Glutamatergic neuron (in vitro differentiated cells): ENCODE results near the gene CAMK2D. TPM values are rescaled to one million over a fixed set of nuclear protein-coding genes. Genes with fewer than 3 reads are reported as not detected.

Experiments
- DNase-seq: peaks from one replicate; pipeline ENCODE4 v3.0.0; 2022
- H3K27ac Mint-ChIP-seq: one replicate; pipeline ENCODE4 v1.8.0; 2020; ENCODE audit warnings: mild to moderate bottlenecking, mixed read lengths, inconsistent platforms; ENCODE audit not compliant: unreplicated experiment
- H3K27me3 Mint-ChIP-seq: one replicate; pipeline ENCODE4 v1.8.0; 2020; ENCODE audit warnings: mild to moderate bottlenecking, moderate library complexity, mixed read lengths, inconsistent platforms; ENCODE audit not compliant: unreplicated experiment
- H3K36me3 Mint-ChIP-seq: one replicate; pipeline ENCODE4 v1.8.0; 2020; ENCODE audit warnings: mild to moderate bottlenecking, mixed read lengths, inconsistent platforms; ENCODE audit not compliant: unreplicated experiment
- H3K4me1 Mint-ChIP-seq: one replicate; pipeline ENCODE4 v1.8.0; 2020; ENCODE audit warnings: mild to moderate bottlenecking, low read depth, mixed read lengths, inconsistent platforms; ENCODE audit not compliant: unreplicated experiment
- H3K4me3 Mint-ChIP-seq: one replicate; pipeline ENCODE4 v1.8.0; 2020; ENCODE audit warnings: mild to moderate bottlenecking, mixed read lengths, inconsistent platforms; ENCODE audit not compliant: unreplicated experiment
- H3K9me3 Mint-ChIP-seq: one replicate; pipeline ENCODE4 v1.8.0; 2020; ENCODE audit warnings: mild to moderate bottlenecking, moderate library complexity, mixed read lengths, inconsistent platforms; ENCODE audit not compliant: unreplicated experiment
- CTCF ChIP-seq: fragments of 200-600 bp; sonication (generic); IDR thresholded peaks from one replicate; pipeline ENCODE4 v1.5.0; 2021; ENCODE audit not compliant: partially characterized antibody, unreplicated experiment
- total RNA-seq: library from RNA; stranded (reverse); fragmentation: NEBNext Ultra II Directional; extraction: Animal tissue kit (Norgen Biotek cat#: 25700); gene quantifications from one replicate; pipeline ENCODE4 v1.2.1, GENCODE V29; 2021; ENCODE audit not compliant: unreplicated experiment

Gene CAMK2D
- total RNA-seq, 1 donor from 2014 or later = 24.8 TPM

GRCh38 chr4:113750734-113751133 is 10.8 kb downstream of the CAMK2D start:
- no peak overlapping the region for H3K4me3 Mint-ChIP-seq
- H3K27me3 Mint-ChIP-seq = no peaks in the 10 kb centered on the region
- no peaks in the 10 kb centered on the region for H3K9me3 Mint-ChIP-seq
- H3K4me1 Mint-ChIP-seq = no peaks in the 10 kb centered on the region
- H3K36me3 Mint-ChIP-seq = no peaks in the 10 kb centered on the region
- no peak for DNase-seq
- no peak for TF ChIP-seq CTCF
- no peak overlapping the region for H3K27ac Mint-ChIP-seq

DNA sequence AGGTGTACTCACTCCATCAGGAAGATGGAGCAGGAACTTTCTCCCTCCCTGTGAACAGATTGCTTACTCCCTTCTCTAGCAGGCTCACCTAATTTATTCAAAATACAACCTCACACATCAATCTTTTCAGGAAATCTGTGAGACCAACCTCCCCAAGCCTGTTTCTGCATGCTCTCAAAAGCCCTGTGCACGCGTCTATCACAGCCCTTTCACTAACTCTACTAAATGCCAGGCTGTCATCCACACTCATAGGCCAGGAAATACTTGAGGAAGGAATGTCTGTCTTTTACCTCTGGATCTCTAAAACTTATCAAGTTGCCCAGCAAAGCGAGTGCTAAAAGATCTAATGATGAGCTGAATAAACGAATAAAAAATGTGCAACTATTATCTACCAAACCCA is 11.2 kb downstream of the CAMK2D start:
- Mint-ChIP-seq H3K9me3 (no peaks in the 10 kb centered on the region), H3K27me3 (no peaks in the 10 kb centered on the region), H3K27ac (no peak overlapping the region), H3K36me3 (no peaks in the 10 kb centered on the region), H3K4me3 (no peak overlapping the region), H3K4me1 (no peaks in the 10 kb centered on the region)
- no peak for DNase-seq
- no peak for TF ChIP-seq CTCF

GRCh38 chr4:113749178-113749577 is 12.4 kb downstream of the CAMK2D start:
- no peak for TF ChIP-seq CTCF
- no peaks in the 10 kb centered on the region for H3K36me3 Mint-ChIP-seq
- no peak for DNase-seq
- no peak overlapping the region for H3K4me3 Mint-ChIP-seq
- no peaks in the 10 kb centered on the region for H3K27me3 Mint-ChIP-seq
- no peak overlapping the region for H3K27ac Mint-ChIP-seq
- no peaks in the 10 kb centered on the region for H3K9me3 Mint-ChIP-seq
- H3K4me1 Mint-ChIP-seq = no peaks in the 10 kb centered on the region

- no peak for DNase-seq
- Mint-ChIP-seq H3K27me3 (no peaks in the 10 kb centered on the region), H3K36me3 (no peaks in the 10 kb centered on the region), H3K4me1 (no peaks in the 10 kb centered on the region), H3K4me3 (no peak overlapping the region), H3K27ac (no peak overlapping the region), H3K9me3 (no peaks in the 10 kb centered on the region)
- TF ChIP-seq CTCF = no peak
Measured at GRCh38 chr4:113747949-113748348, 13.6 kb downstream of the CAMK2D start.

DNA sequence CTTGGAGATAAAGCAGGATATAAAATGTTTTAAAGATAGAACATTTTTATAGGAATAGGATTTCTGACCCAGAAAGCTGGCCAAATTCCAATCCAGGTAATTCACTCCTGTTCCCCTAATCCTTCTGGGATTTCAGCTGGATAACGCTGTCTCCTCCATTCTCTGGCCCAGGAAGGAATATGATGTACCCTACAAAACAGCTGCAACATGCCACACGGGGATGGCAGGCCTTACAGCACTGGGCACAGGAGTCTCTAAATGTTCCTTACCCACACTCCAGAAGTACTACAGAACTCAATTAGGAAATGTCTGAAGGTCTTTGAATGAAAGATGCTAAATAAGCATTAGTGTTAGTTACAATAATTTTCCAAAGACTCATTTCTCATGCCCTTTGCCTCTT is 15.8 kb downstream of the CAMK2D start:
- DNase-seq = no peak
- Mint-ChIP-seq H3K4me1 (no peaks in the 10 kb centered on the region), H3K27ac (no peak overlapping the region), H3K9me3 (no peaks in the 10 kb centered on the region), H3K27me3 (no peaks in the 10 kb centered on the region), H3K36me3 (no peaks in the 10 kb centered on the region), H3K4me3 (no peak overlapping the region)
- no peak for TF ChIP-seq CTCF
